GM18951 (cell line): ENCODE measurements around the gene TRABD2B.

Experiments used
- POLR2A ChIP-seq: IDR thresholded peaks from 4 replicates; pipeline ENCODE4 v1.6.1; 2011; ENCODE audit warnings: mild to moderate bottlenecking; ENCODE audit not compliant: insufficient read length, insufficient read depth; ENCODE audit errors: extremely low read depth
- in situ Hi-C: fragments of 300-500 bp; cut with MboI; formaldehyde crosslinking; loops from one replicate; pipeline ENCODE4 v1.12.0; 2022; ENCODE audit warnings: low sequenced_read_pairs, mixed read lengths, inconsistent platforms; ENCODE audit not compliant: unreplicated experiment

TRABD2B gene

GRCh38 chr1:47883963-47884362, 113.2 kb downstream of the TRABD2B start:
- no peak for TF ChIP-seq POLR2A
- in situ Hi-C loops = no loop called here

GRCh38 chr1:47881505-47882442, 115.4 kb downstream of the TRABD2B start:
- in situ Hi-C loops = no loop called here
- TF ChIP-seq POLR2A = no peak

- in situ Hi-C loops = no loop called here
- no peak for TF ChIP-seq POLR2A
These were observed 120.6 kb downstream of the TRABD2B start for GRCh38 chr1:47876587-47876963.

- in situ Hi-C loops = no loop called here
- no peak for TF ChIP-seq POLR2A
These were observed 121.2 kb downstream of the TRABD2B start for GRCh38 chr1:47875831-47876586.

DNA sequence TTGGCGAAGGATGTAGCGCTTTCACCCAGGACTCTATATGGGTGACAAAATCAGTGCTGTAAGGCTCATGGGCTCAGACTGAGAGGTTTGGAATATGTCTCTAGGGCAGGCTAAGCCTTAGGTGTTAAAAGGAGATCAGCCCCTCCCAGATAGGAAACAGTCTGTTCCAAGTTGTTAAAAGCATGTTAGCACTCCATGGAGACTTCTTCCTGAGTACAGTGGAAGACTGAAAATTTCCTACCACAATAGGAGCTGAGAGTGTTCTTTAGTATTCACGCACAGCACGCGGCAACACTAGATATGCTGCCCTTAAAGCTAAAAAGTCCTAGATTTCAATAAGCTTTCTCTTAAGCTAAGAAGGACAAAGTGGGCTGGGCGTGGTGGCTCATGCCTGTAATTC, 122.1 kb downstream of the TRABD2B start:
- no peak for TF ChIP-seq POLR2A
- in situ Hi-C loops = no loop called here

DNA sequence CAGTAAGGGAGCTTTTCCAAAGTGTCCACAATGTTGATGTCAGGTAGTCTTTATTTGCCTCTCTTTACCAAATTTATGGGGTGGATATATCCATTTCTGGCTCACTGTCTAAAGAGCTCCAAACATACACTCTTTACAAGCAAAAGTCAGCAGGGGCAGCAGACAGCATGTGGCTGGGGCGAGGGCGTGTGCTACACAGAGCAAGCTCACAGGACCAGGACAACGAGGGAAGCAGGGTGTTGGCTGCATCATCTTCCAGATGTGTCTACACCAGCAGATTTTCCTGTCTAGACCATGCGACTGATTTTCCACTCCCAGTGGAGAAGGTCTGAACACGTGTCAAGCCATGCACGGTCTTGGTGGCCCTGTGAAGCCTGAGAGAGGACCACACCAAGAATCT, 123.8 kb downstream of the TRABD2B start:
- in situ Hi-C loops = no loop called here
- TF ChIP-seq POLR2A = no peak

- in situ Hi-C loops = no loop called here
- no peak for TF ChIP-seq POLR2A
These were observed 124.3 kb downstream of the TRABD2B start for GRCh38 chr1:47872886-47873285.

DNA sequence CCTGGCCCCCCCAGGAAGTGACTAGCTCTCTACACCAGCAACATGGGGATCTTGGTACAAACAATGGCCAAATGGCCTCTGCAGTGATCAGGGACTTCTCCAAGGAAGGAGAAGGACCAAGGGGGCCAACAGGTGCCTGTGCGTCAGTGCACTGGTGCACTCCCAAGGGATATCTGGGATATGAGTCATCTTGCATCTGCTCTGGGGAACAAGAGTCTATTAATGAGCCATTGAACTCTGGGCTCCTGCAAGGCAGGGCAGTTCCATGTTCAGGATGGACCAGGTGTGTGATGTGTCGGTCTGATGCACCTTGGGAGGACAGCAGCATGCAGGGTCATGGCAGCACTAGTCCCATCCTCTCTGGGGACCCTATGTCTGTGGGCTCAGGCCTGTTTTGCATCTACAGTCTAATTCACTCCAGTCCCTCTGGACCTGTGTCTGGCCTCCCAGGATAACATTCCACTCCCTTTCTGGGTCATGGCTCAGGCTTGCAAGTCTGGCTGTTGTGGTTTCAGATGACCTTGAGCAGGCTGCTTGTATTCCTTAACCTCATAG, 125.3 kb downstream of the TRABD2B start:
- in situ Hi-C loops = no loop called here
- TF ChIP-seq POLR2A = no peak

- no peak for TF ChIP-seq POLR2A
- in situ Hi-C loops = no loop called here
These were observed 126.1 kb downstream of the TRABD2B start for GRCh38 chr1:47870946-47871676.

DNA sequence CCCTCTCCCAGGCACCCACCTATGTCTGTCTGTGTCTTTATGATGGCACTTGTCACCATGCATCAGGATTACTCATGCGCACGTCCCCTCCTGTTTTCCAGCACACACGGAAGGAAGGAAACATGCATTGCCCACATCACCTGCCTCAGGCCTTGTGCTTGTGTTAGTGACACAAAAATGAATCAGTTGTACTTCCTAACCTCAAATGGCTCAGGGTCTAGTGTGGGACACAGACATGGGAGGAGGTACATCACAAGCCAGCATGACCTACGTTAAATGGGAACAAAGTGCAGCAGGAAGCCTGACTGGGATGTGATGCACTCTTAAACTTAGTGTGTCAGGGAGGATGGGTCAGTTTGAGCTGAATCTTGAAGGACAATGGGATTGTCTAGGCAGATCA, 126.7 kb downstream of the TRABD2B start:
- in situ Hi-C loops = no loop called here
- no peak for TF ChIP-seq POLR2A

- no peak for TF ChIP-seq POLR2A
- in situ Hi-C loops = no loop called here
These were observed 128.9 kb downstream of the TRABD2B start for GRCh38 chr1:47868348-47868676.

DNA sequence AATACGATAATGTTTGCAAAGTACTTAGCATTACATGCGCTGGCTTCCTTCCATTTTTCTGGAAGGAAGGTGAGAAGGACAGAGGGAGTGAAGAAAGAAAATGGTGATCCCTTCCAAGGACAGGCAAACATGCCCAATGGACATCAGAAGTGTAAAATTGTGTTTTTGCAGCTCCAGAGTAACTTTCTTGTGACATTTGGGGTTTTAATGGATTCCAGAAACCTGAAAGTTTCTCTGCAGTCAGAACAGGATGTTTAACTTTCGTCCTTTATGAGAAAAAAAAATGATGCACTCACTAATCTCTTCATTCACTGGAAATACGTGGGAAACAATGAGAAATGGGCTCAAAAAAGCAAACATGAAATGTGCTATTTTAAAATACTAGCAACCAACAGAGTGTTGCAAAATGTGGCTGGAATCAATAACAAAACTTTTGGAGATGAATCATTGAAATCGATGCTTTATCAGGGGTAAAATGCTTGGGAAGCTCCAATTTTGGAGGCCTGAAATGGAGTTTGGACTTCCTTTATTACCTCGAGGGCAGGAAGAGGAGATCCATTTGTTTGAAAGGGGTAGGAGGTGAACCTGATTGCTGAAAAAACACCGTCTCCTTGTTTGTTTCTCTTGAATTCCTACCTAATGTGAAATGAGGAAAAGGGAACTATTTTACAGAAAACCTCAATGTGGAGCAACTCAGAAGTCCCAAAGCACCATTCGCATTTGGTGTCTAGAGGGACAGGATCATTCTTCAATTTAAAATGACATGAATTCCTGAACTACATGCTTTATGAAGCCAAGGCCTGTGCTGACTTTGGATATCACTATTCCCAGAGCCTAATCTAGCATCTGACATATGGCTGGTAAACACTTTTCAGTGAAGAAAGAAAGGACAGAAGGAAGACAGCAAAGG, 129.5 kb downstream of the TRABD2B start:
- no peak for TF ChIP-seq POLR2A
- in situ Hi-C loops = no loop called here
